ENCODE measurements around the gene TBC1D10A.

DNA sequence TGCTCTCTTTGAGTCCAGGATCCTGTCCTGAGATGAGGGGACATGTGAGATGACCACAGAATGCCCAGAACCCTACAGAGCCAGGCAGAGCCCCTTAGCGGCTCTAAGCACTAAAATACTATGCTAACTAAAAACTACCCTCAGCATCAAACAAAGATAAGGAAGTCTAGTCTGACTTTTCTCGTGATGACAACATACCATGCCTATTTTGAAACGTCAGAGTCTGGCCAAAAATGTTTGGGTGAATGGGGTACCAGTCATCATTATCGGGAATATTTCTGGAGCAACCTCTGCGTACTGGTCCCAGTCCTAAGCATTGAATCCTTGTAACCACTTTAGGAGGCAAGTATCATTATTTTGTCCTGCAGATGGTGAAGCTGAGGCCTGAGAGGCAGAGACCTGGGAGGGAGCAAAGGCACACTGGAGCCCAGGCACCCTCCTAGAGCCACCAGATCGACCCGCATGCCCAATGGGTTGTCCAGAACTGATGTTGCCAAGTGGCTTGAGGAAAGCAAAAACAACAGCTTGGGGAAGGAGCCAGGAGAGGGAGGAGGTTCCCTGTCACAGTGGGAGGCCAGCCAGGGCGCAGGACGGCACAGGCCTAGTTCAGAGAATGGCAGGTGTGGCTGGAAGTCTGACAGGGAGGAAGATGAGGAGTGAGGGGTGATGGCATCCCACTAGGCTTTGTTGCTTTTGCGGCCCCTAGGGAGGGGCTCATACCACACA, 52.9 kb downstream of the TBC1D10A start:
- no peak for TF ChIP-seq POLR2A (IDR thresholded peaks at IDR 0.05)
- no peak for TF ChIP-seq CTCF (IDR thresholded peaks at IDR 0.05)

Data from Peyer's patch (tissue), 4 donors.